ENCODE data around the gene LRRTM4.

- TF ChIP-seq GTF2F1 (IDR thresholded peaks at IDR 0.05; ENCODE audit: low read length) (no peak), CEBPB (IDR thresholded peaks at IDR 0.05; ENCODE audit: borderline replicate concordance, low read depth, low read length) (no peak), KLF9 (CRISPR knock-in tag; IDR thresholded peaks at IDR 0.05; ENCODE audit: low read depth) (no peak), THAP11 (CRISPR knock-in tag; IDR thresholded peaks at IDR 0.05) (no peak), CTCF (CRISPR knock-in tag; IDR thresholded peaks at IDR 0.05) (no peak), HMG20A (CRISPR knock-in tag; IDR thresholded peaks at IDR 0.05; ENCODE audit: borderline replicate concordance) (no peak), SP140L (CRISPR knock-in tag; IDR thresholded peaks at IDR 0.05; ENCODE audit: borderline replicate concordance) (no peak), SNAPC5 (CRISPR knock-in tag; IDR thresholded peaks at IDR 0.05; ENCODE audit: borderline replicate concordance) (no peak), KDM5B (CRISPR knock-in tag; IDR thresholded peaks at IDR 0.05; ENCODE audit: borderline replicate concordance) (no peak), POLR2AphosphoS2 (IDR thresholded peaks at IDR 0.05; ENCODE audit: low read depth, low read length) (no peak), CEBPG (CRISPR knock-in tag; IDR thresholded peaks at IDR 0.05) (no peak), ZMYM2 (CRISPR knock-in tag; IDR thresholded peaks at IDR 0.05) (no peak), ZNF317 (CRISPR knock-in tag; IDR thresholded peaks at IDR 0.05) (no peak)
These were observed 440.6 kb downstream of the LRRTM4 start for GRCh38 chr2:77081597-77081996.
